GM12878 (cell line): ENCODE measurements around the gene KIN. TPM values are rescaled to one million over a fixed set of nuclear protein-coding genes. Genes with fewer than 3 reads are reported as not detected.

Source experiments
- ATAC-seq: fragments of 200-7000 bp; cut with Tn5 transposase; 3 replicates; pipeline ENCODE4 v1.9.1; 2020; ENCODE audit warnings: mild to moderate bottlenecking, moderate library complexity
- BruUV-seq: library from RNA; stranded (reverse); fragments of 400-500 nt; replicated peaks from 2 replicates; lab custom pipeline; 2021; lab: Mats Ljungman, UMichigan
- CTCF ChIA-PET: fragments of 300-600 bp; sonication (Branson Sonifier 250); formaldehyde crosslinking; extraction: SDS; loops from one replicate; lab custom pipeline; 2021; ENCODE audit warnings: inconsistent platforms; lab: Yijun Ruan, JAX
- POLR2A ChIA-PET: fragments of 350-600 bp; formaldehyde crosslinking; extraction: SDS; loops from one replicate; lab custom pipeline; 2021; ENCODE audit warnings: inconsistent platforms; lab: Charles Lee
- RAD21 ChIA-PET: fragments of 300-600 bp; sonication (Branson Sonifier 250); formaldehyde crosslinking; loops from one replicate; lab custom pipeline; 2023; ENCODE audit warnings: antibody characterized with exemption; ENCODE audit not compliant: unreplicated experiment; lab: Charles Lee
- SMC1A ChIA-PET: fragments of 300-600 bp; sonication (Branson Sonifier 250); formaldehyde crosslinking; loops from one replicate; lab custom pipeline; 2023; ENCODE audit not compliant: unreplicated experiment, uncharacterized antibody; lab: Charles Lee
- DNase-seq: peaks from one replicate; pipeline ENCODE4 v3.0.0-alpha.2; 2011; ENCODE audit warnings: low read depth, low spot score
- FAIRE-seq: peaks from 3 replicates; lab custom pipeline; 2011; peaks lifted over from hg19 to GRCh38; lab: Jason Lieb, UNC
- H2AFZ ChIP-seq: 2 replicates; pipeline ENCODE4 v1.6.0; 2011; ENCODE audit warnings: low read depth, low read length, control low read depth; ENCODE audit not compliant: control insufficient read depth
- H3K27ac ChIP-seq: 2 replicates; pipeline ENCODE4 v1.5.1; 2011; ENCODE audit warnings: control low read depth; ENCODE audit not compliant: control insufficient read depth, insufficient read depth
- H3K27me3 ChIP-seq, 2 experiments: replicated peaks in 1 of 2; 2 replicates each; pipeline versions ENCODE4 v1.6.0 to v1.6.1; 2011; ENCODE audit warnings: low read length in 1 of 2; ENCODE audit not compliant: control insufficient read depth in 2 of 2, insufficient read depth in 2 of 2
- H3K36me3 ChIP-seq, 2 experiments: 2 replicates each; pipeline ENCODE4 v1.5.1; 2011; ENCODE audit warnings: low read length in 1 of 2; ENCODE audit not compliant: control insufficient read depth in 2 of 2, insufficient read depth in 2 of 2
- H3K4me1 ChIP-seq: 2 replicates; pipeline ENCODE4 v1.6.1; 2011; ENCODE audit warnings: mild to moderate bottlenecking, low read length, moderate library complexity, mixed read lengths; ENCODE audit not compliant: control insufficient read depth, insufficient read depth
- H3K4me2 ChIP-seq: 2 replicates; pipeline ENCODE4 v1.6.0; 2011; ENCODE audit warnings: control low read depth; ENCODE audit not compliant: control insufficient read depth, insufficient read depth
- H3K4me3 ChIP-seq: fragments of 200-600 bp; sonication (generic); 2 replicates; pipeline ENCODE4 v1.5.1; 2016
- H3K79me2 ChIP-seq: 2 replicates; pipeline ENCODE4 v1.6.0; 2011; ENCODE audit warnings: low read length; ENCODE audit not compliant: control insufficient read depth, insufficient read depth
- H3K9ac ChIP-seq: 2 replicates; pipeline ENCODE4 v1.8.0; 2011; ENCODE audit warnings: low read length, control low read depth, mixed read lengths; ENCODE audit not compliant: control insufficient read depth, insufficient read depth
- H3K9me3 ChIP-seq: replicated peaks from 3 replicates; pipeline ENCODE4 v1.5.1; 2011; ENCODE audit warnings: mild to moderate bottlenecking, low read length; ENCODE audit not compliant: control insufficient read depth, insufficient read depth
- H4K20me1 ChIP-seq: 2 replicates; pipeline ENCODE4 v1.6.0; 2011; ENCODE audit not compliant: control insufficient read depth, insufficient read depth
- CBX5 ChIP-seq: sonication (generic); IDR thresholded peaks from 2 replicates; pipeline ENCODE4 v1.6.1; 2016; ENCODE audit warnings: low read depth, moderate library complexity, mild to moderate bottlenecking, inconsistent platforms
- CHD2 ChIP-seq: IDR thresholded peaks from 2 replicates; pipeline ENCODE4 v1.6.1; 2011; ENCODE audit warnings: low read depth, low read length, improper control_type of control experiment, borderline replicate concordance
- EZH2 ChIP-seq: IDR thresholded peaks from 2 replicates; pipeline ENCODE4 v1.6.1; 2012; ENCODE audit warnings: low read depth, mild to moderate bottlenecking, control low read depth, inconsistent platforms, low read length, borderline replicate concordance; ENCODE audit not compliant: control insufficient read depth
- JUND ChIP-seq: IDR thresholded peaks from 2 replicates; pipeline ENCODE4 v1.6.1; 2012; ENCODE audit warnings: low read depth, mild to moderate bottlenecking, low read length, improper control_type of control experiment, moderate library complexity
- KDM1A ChIP-seq: fragments of 200-600 bp; sonication (generic); IDR thresholded peaks from 2 replicates; pipeline ENCODE4 v1.6.1; 2016; ENCODE audit warnings: borderline replicate concordance
- SMARCA5 ChIP-seq: fragments of 450-650 bp; IDR thresholded peaks from 2 replicates; pipeline ENCODE4 v1.6.1; 2017; ENCODE audit warnings: mild to moderate bottlenecking
- ZNF384 ChIP-seq: IDR thresholded peaks from 2 replicates; pipeline ENCODE4 v1.6.1; 2012; ENCODE audit warnings: low read depth, mild to moderate bottlenecking, low read length, improper control_type of control experiment, borderline replicate concordance
- WGBS: methylation state at CpG from one replicate; pipeline ENCODE4 v1.1.6; 2016; ENCODE audit warnings: low lambda C conversion rate; ENCODE audit not compliant: insufficient replicate concordance, insufficient coverage; ENCODE audit errors: missing lambda C conversion rate; 5-methylcytosine and 5-hydroxymethylcytosine counted together
- in situ Hi-C: fragments of 300-500 bp; cut with MboI; formaldehyde crosslinking; loops from 9 replicates; pipeline ENCODE4 v1.14.3; 2018; ENCODE audit warnings: mixed read lengths
- intact Hi-C: fragments of 100-400 bp; cut with micrococcal nuclease; formaldehyde crosslinking; loops from one replicate; pipeline ENCODE4 v1.14.2; 2022; ENCODE audit not compliant: unreplicated experiment
- polyA plus RNA-seq, 11 experiments: library from polyadenylated mRNA; depleted of rRNA in 4 of 11; unstranded in 6 of 11; stranded (reverse) in 5 of 11; fragments of >200 nt; fragmentation: Nextera tagmentation in 4 of 11; fragmentation: Illumina TruSeq in 1 of 11; extraction: Ambion mirVana in 4 of 11; extraction: Trizol in 1 of 11; gene quantifications; 1 replicate in 1 of 11; 2 replicates in 10 of 11; pipeline versions ENCODE4 v1.2.1 to v1.2.3, GENCODE V29; 2011 to 2016; ENCODE audit warnings: inconsistent platforms in 2 of 11, missing spikeins in 2 of 11, low read depth in 1 of 11
- total RNA-seq, 4 experiments: library from RNA; depleted of rRNA in 3 of 4; stranded (reverse); fragments of >200 nt in 3 of 4; fragmentation: Illumina TruSeq in 1 of 4; extraction: Trizol in 1 of 4; gene quantifications; 2 replicates each; pipeline versions ENCODE4 v1.2.1 to v1.2.3, GENCODE V29; 2013 to 2021
- TF ChIP-seq, protein P1 (sequence below): IDR thresholded peaks from 2 replicates; pipeline ENCODE4 v1.6.1; 2012; ENCODE audit warnings: mild to moderate bottlenecking, low read depth, low read length
- TF ChIP-seq, protein P2 (sequence below): fragments of 450-650 bp; IDR thresholded peaks from 2 replicates; pipeline ENCODE4 v1.6.1; 2018; ENCODE audit warnings: mild to moderate bottlenecking, low read depth, moderate library complexity; ENCODE audit not compliant: partially characterized antibody
- TF ChIP-seq, protein P3 (sequence below): fragments of 450-650 bp; formaldehyde crosslinking; IDR thresholded peaks from 2 replicates; pipeline ENCODE4 v1.5.0; 2022; ENCODE audit warnings: mild to moderate bottlenecking, missing genetic modification characterization

The KIN gene
- total and polyA plus RNA-seq, 10 of the 15 experiments (the other 5 are each of a cell fraction or from before 2014, with no cell fraction given), result 6.8 to 33.2 (median 11.3) TPM

DNA sequence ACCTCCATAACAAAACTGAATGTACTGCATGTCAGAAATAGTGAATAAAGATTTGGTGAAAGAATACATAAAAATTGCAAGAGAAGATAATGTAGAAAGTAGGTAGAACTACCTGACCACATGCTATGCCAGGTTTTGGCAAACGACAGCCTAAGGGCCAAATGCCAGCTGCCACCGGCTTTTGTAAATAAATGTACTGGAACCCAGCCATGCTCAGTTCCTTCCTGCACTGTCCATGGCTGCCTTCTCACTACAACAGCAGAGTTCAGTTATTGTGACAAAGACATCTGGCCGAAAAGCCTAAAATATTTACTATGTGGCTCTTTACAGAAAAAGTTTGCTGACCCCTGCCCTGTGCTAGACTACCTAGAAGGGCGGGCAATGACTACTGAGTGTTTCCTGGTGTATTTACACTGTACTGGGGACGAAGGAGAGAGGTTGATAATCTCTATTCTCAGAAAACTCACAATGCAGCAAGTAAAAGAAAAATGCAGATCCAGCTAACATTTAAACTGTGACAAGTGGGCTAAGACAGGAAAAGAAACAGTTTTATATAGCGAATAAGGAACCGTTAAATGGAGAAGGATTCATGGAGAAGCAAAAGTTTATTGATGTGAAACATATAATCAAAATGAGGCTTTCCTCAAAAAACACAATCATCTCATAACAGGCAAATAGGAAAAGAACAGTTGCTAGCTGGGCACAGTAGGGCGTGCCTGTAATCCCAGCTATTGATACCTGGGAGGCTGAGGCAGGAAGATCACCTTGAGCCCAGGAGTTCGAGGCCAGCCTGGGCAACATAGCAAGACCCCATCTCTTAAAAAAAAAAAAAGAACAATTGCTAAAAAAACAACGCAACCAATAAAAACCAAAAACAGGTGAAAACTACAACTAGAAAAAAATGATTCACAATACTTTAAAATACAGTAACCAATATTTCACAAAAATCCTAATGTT is 13.7 kb downstream of the KIN start:
- H3K79me2 ChIP-seq, result no peaks in the 10 kb centered on the region
- TF ChIP-seq, protein P1, sequence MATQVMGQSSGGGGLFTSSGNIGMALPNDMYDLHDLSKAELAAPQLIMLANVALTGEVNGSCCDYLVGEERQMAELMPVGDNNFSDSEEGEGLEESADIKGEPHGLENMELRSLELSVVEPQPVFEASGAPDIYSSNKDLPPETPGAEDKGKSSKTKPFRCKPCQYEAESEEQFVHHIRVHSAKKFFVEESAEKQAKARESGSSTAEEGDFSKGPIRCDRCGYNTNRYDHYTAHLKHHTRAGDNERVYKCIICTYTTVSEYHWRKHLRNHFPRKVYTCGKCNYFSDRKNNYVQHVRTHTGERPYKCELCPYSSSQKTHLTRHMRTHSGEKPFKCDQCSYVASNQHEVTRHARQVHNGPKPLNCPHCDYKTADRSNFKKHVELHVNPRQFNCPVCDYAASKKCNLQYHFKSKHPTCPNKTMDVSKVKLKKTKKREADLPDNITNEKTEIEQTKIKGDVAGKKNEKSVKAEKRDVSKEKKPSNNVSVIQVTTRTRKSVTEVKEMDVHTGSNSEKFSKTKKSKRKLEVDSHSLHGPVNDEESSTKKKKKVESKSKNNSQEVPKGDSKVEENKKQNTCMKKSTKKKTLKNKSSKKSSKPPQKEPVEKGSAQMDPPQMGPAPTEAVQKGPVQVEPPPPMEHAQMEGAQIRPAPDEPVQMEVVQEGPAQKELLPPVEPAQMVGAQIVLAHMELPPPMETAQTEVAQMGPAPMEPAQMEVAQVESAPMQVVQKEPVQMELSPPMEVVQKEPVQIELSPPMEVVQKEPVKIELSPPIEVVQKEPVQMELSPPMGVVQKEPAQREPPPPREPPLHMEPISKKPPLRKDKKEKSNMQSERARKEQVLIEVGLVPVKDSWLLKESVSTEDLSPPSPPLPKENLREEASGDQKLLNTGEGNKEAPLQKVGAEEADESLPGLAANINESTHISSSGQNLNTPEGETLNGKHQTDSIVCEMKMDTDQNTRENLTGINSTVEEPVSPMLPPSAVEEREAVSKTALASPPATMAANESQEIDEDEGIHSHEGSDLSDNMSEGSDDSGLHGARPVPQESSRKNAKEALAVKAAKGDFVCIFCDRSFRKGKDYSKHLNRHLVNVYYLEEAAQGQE, result no peak
- TF ChIP-seq KDM1A (no peak), JUND (no peak), ZNF384 (no peak), EZH2 (no peak), CHD2 (no peak), CBX5 (no peak), SMARCA5 (no peak)
- TF ChIP-seq, protein P2, sequence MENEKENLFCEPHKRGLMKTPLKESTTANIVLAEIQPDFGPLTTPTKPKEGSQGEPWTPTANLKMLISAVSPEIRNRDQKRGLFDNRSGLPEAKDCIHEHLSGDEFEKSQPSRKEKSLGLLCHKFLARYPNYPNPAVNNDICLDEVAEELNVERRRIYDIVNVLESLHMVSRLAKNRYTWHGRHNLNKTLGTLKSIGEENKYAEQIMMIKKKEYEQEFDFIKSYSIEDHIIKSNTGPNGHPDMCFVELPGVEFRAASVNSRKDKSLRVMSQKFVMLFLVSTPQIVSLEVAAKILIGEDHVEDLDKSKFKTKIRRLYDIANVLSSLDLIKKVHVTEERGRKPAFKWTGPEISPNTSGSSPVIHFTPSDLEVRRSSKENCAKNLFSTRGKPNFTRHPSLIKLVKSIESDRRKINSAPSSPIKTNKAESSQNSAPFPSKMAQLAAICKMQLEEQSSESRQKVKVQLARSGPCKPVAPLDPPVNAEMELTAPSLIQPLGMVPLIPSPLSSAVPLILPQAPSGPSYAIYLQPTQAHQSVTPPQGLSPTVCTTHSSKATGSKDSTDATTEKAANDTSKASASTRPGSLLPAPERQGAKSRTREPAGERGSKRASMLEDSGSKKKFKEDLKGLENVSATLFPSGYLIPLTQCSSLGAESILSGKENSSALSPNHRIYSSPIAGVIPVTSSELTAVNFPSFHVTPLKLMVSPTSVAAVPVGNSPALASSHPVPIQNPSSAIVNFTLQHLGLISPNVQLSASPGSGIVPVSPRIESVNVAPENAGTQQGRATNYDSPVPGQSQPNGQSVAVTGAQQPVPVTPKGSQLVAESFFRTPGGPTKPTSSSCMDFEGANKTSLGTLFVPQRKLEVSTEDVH, result no peak
- TF ChIP-seq, protein P3, sequence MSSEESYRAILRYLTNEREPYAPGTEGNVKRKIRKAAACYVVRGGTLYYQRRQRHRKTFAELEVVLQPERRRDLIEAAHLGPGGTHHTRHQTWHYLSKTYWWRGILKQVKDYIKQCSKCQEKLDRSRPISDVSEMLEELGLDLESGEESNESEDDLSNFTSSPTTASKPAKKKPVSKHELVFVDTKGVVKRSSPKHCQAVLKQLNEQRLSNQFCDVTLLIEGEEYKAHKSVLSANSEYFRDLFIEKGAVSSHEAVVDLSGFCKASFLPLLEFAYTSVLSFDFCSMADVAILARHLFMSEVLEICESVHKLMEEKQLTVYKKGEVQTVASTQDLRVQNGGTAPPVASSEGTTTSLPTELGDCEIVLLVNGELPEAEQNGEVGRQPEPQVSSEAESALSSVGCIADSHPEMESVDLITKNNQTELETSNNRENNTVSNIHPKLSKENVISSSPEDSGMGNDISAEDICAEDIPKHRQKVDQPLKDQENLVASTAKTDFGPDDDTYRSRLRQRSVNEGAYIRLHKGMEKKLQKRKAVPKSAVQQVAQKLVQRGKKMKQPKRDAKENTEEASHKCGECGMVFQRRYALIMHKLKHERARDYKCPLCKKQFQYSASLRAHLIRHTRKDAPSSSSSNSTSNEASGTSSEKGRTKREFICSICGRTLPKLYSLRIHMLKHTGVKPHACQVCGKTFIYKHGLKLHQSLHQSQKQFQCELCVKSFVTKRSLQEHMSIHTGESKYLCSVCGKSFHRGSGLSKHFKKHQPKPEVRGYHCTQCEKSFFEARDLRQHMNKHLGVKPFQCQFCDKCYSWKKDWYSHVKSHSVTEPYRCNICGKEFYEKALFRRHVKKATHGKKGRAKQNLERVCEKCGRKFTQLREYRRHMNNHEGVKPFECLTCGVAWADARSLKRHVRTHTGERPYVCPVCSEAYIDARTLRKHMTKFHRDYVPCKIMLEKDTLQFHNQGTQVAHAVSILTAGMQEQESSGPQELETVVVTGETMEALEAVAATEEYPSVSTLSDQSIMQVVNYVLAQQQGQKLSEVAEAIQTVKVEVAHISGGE (CRISPR knock-in tag), result no peak

More for the DNA sequence above, 13.7 kb downstream of the KIN start:
- CTCF ChIA-PET, result no interaction called here
- DNase-seq, result no peak
- no peak overlapping the region for H2AFZ ChIP-seq
- no peak for ATAC-seq
- SMC1A ChIA-PET, result no interaction called here
- intact Hi-C loops (no loop called here), in situ Hi-C loops (no loop called here)
- WGBS, result 76% methylated on average over 10 of the region's 10 CpGs
- no peaks in the 10 kb centered on the region for H3K4me1 ChIP-seq
- no peak overlapping the region for H3K4me2 ChIP-seq
- H3K27me3 ChIP-seq, result no peaks in the 10 kb centered on the region
- no peak overlapping the region for H3K27ac ChIP-seq
- peaks cover 2 to 28% of the 10 kb centered on the region in 2 experiments; a peak in 3 of 4 replicates for H3K36me3 ChIP-seq
- no TSS peak for BruUV-seq
- no peaks in the 10 kb centered on the region for H3K9me3 ChIP-seq
- FAIRE-seq, result no peak
- POLR2A ChIA-PET, result interaction anchor here (0.8 kb wide), 1 partner anchor 12 kb away, joined by 3 read pairs; no protein-coding TSS in a partner anchor
- no peaks in the 10 kb centered on the region for H4K20me1 ChIP-seq
- H3K9ac ChIP-seq, result no peak overlapping the region
- no peak overlapping the region for H3K4me3 ChIP-seq
- RAD21 ChIA-PET, result no interaction called here
